HEK293 (cell line): ENCODE results near the gene SPON2.

ENCODE experiments used
- CTCF ChIA-PET: fragments of 350-600 bp; formaldehyde crosslinking; extraction: SDS; loops from one replicate; lab custom pipeline; 2021; ENCODE audit warnings: antibody characterized with exemption; lab: Yijun Ruan, JAX
- POLR2A ChIA-PET: fragments of 300-600 bp; formaldehyde crosslinking; extraction: SDS; loops from one replicate; lab custom pipeline; 2020; ENCODE audit warnings: antibody characterized with exemption, inconsistent platforms; lab: Yijun Ruan, JAX
- H3K27ac ChIP-seq: fragments of 200-500 bp; sonication (Bioruptor generic); 2 replicates; pipeline ENCODE4 v1.5.1; 2014; ENCODE audit warnings: low read depth, low read length, control low read depth, inconsistent platforms; ENCODE audit errors: extremely low read depth
- H3K36me3 ChIP-seq, 2 experiments: fragments of 200-500 bp in 1 of 2; sonication (Bioruptor generic) in 1 of 2; 1 replicate in 1 of 2; 2 replicates in 1 of 2; pipeline ENCODE4 v1.5.1; 2014 to 2017; ENCODE audit warnings: inconsistent platforms in 2 of 2, low read length in 2 of 2; ENCODE audit not compliant: control insufficient read depth in 2 of 2, insufficient read depth in 1 of 2
- H3K4me1 ChIP-seq: fragments of 200-500 bp; sonication (Bioruptor generic); 2 replicates; pipeline ENCODE4 v1.5.1; 2014; ENCODE audit warnings: mild to moderate bottlenecking, low read length, inconsistent platforms; ENCODE audit not compliant: control insufficient read depth, insufficient read depth
- H3K4me3 ChIP-seq: 2 replicates; pipeline ENCODE4 v1.5.1; 2011; ENCODE audit warnings: low read depth, mild to moderate bottlenecking, control low read depth, low read length, moderate library complexity
- H3K9me3 ChIP-seq: fragments of 200-500 bp; sonication (Bioruptor generic); 2 replicates; pipeline ENCODE4 v1.5.1; 2014; ENCODE audit warnings: low read depth, low read length, inconsistent platforms; ENCODE audit not compliant: control insufficient read depth, insufficient read depth
- KLF1 ChIP-seq: fragments of 450-650 bp; formaldehyde crosslinking; IDR thresholded peaks from 2 replicates; pipeline ENCODE4 v1.5.1; 2016; ENCODE audit warnings: missing biosample characterization, missing genetic modification characterization
- KLF16 ChIP-seq: fragments of 450-650 bp; formaldehyde crosslinking; IDR thresholded peaks from 2 replicates; pipeline ENCODE4 v1.5.1; 2017; ENCODE audit warnings: missing biosample characterization, missing genetic modification characterization
- SETDB1 ChIP-seq: IDR thresholded peaks from one replicate; pipeline ENCODE4 v1.6.1; 2017; ENCODE audit warnings: mild to moderate bottlenecking, low read length, moderate library complexity, mixed read lengths; ENCODE audit not compliant: insufficient read length
- TCF7L2 ChIP-seq: IDR thresholded peaks from 2 replicates; pipeline ENCODE4 v1.6.1; 2011; ENCODE audit warnings: low read depth, mild to moderate bottlenecking, inconsistent platforms, low read length, moderate library complexity, borderline replicate concordance
- TRIM28 ChIP-seq: IDR thresholded peaks from 2 replicates; pipeline ENCODE4 v1.6.1; 2011; ENCODE audit warnings: low read length, control low read depth, borderline replicate concordance
- ZBTB17 ChIP-seq: fragments of 450-650 bp; formaldehyde crosslinking; IDR thresholded peaks from 2 replicates; pipeline ENCODE4 v1.5.1; 2016; ENCODE audit warnings: missing biosample characterization, missing genetic modification characterization
- ZEB2 ChIP-seq: fragments of 450-650 bp; formaldehyde crosslinking; IDR thresholded peaks from 2 replicates; pipeline ENCODE4 v1.5.1; 2016; ENCODE audit warnings: missing biosample characterization, missing genetic modification characterization
- ZNF350 ChIP-seq: fragments of 450-650 bp; formaldehyde crosslinking; IDR thresholded peaks from 2 replicates; pipeline ENCODE4 v1.5.0; 2017; ENCODE audit warnings: missing biosample characterization, mild to moderate bottlenecking, missing genetic modification characterization
- ZNF623 ChIP-seq: fragments of 450-650 bp; formaldehyde crosslinking; IDR thresholded peaks from 2 replicates; pipeline ENCODE4 v1.5.1; 2016; ENCODE audit warnings: missing biosample characterization, missing genetic modification characterization
- ZNF624 ChIP-seq: fragments of 450-650 bp; formaldehyde crosslinking; IDR thresholded peaks from 2 replicates; pipeline ENCODE4 v1.5.1; 2017; ENCODE audit warnings: missing biosample characterization, missing genetic modification characterization
- ZNF768 ChIP-seq: fragments of 450-650 bp; formaldehyde crosslinking; IDR thresholded peaks from 2 replicates; pipeline ENCODE4 v1.5.1; 2018; ENCODE audit warnings: missing biosample characterization, mild to moderate bottlenecking, missing genetic modification characterization

Gene SPON2

GRCh38 chr4:1180663-1181062 lies 8.3 kb upstream of the SPON2 start:
- ChIA-PET POLR2A (no interaction called here), CTCF (interaction anchor here (0.7 kb wide), 1 partner anchor 17 kb away, joined by 3 read pairs; no protein-coding TSS in a partner anchor)
- no peaks in the 10 kb centered on the region for H3K9me3 ChIP-seq
- H3K4me1 ChIP-seq: no peaks in the 10 kb centered on the region
- H3K36me3 ChIP-seq: no peaks in the 10 kb centered on the region
- TF ChIP-seq ZNF768 (tag by site-specific recombination): no peak
- TF ChIP-seq SETDB1: peak; percentile 21
- TF ChIP-seq ZNF624: no peak
- no peak overlapping the region for H3K4me3 ChIP-seq
- H3K27ac ChIP-seq: no peak overlapping the region

- Histone ChIP-seq H3K27ac (no peak overlapping the region), H3K4me1 (no peaks in the 10 kb centered on the region), H3K4me3 (no peak overlapping the region), H3K9me3 (no peaks in the 10 kb centered on the region), H3K36me3 (no peaks in the 10 kb centered on the region)
- ChIA-PET CTCF (interaction anchor here (0.6 to 0.7 kb wide), 3 partner anchors 9 to 255 kb away, joined by 3 to 5 read pairs (median 4); no protein-coding TSS in a partner anchor), POLR2A (no interaction called here)
- no peak for TF ChIP-seq TCF7L2
- TF ChIP-seq KLF16: no peak
These were observed 7.6 kb upstream of the SPON2 start for GRCh38 chr4:1179976-1180375.

GRCh38 chr4:1179089-1179441 lies 6.7 kb upstream of the SPON2 start:
- H3K9me3 ChIP-seq: no peaks in the 10 kb centered on the region
- ChIA-PET POLR2A (no interaction called here), CTCF (no interaction called here)

GRCh38 chr4:1178300-1179088 lies 6.1 kb upstream of the SPON2 start:
- TF ChIP-seq ZNF623 (tag by site-specific recombination) (peak; percentile 82), ZBTB17 (tag by site-specific recombination) (0 out of 2 replicates have a peak, but pooled peaks have one; percentile 31), TRIM28 (no peak)
- H3K9me3 ChIP-seq: no peaks in the 10 kb centered on the region
- H3K36me3 ChIP-seq: no peaks in the 10 kb centered on the region
- H3K4me1 ChIP-seq: no peaks in the 10 kb centered on the region
- ChIA-PET CTCF (interaction anchor here (0.6 kb wide), 1 partner anchor 34 kb away, joined by 4 read pairs; no protein-coding TSS in a partner anchor), POLR2A (interaction anchor here (1.2 kb wide), 1 partner anchor 18 kb away, joined by 3 read pairs; no protein-coding TSS in a partner anchor)
- H3K4me3 ChIP-seq: no peak overlapping the region
- no peak overlapping the region for H3K27ac ChIP-seq

More at GRCh38 chr4:1179089-1179441, 6.7 kb upstream of the SPON2 start:
- Histone ChIP-seq H3K4me1 (no peaks in the 10 kb centered on the region), H3K4me3 (no peak overlapping the region), H3K36me3 (no peaks in the 10 kb centered on the region), H3K27ac (no peak overlapping the region)
- TF ChIP-seq ZEB2 (no peak), ZBTB17 (tag by site-specific recombination) (0 out of 2 replicates have a peak, but pooled peaks have one; percentile 1)

GRCh38 chr4:1177274-1178141 lies 5.1 kb upstream of the SPON2 start:
- Histone ChIP-seq H3K36me3 (no peaks in the 10 kb centered on the region), H3K9me3 (no peaks in the 10 kb centered on the region), H3K27ac (no peak overlapping the region), H3K4me3 (no peak overlapping the region), H3K4me1 (no peaks in the 10 kb centered on the region)
- CTCF ChIA-PET: no interaction called here
- no peak for TF ChIP-seq ZNF350 (tag by site-specific recombination)
- TF ChIP-seq KLF1 (tag by site-specific recombination): peak; percentile 78
- POLR2A ChIA-PET: interaction anchor here (1.2 kb wide), 1 partner anchor 19 kb away, joined by 3 read pairs; no protein-coding TSS in a partner anchor
